GM12891 (cell line): ENCODE data around the gene FNDC10.

Experiments
- POLR2A ChIP-seq: IDR thresholded peaks from 2 replicates; pipeline ENCODE4 v1.6.1; 2011; ENCODE audit warnings: low read depth, low read length, control low read depth
- POLR2AphosphoS5 ChIP-seq: IDR thresholded peaks from 2 replicates; pipeline ENCODE4 v1.6.1; 2011; ENCODE audit warnings: low read depth, low read length, control low read depth

DNA sequence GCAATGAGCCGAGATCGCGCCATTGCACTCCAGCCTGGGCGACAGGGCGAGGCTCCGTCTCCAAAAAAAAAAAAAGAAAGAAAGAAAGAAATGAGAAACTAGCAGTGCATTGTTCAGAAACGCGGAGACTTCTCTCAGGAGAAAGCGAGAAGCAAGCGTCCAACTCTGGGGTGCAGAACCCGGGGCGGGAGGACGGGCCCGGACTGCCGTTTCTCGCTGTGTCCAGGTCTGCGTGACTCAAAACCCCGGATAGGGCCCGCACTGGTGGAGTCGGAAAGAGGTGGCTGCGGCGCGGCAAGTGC is 15.0 kb upstream of the FNDC10 start:
- TF ChIP-seq POLR2A: no peak
- no peak for TF ChIP-seq POLR2AphosphoS5
